B cell (primary cell): ENCODE results near the gene GBA3. TPM values are rescaled to one million over a fixed set of nuclear protein-coding genes. Genes with fewer than 3 reads are reported as not detected.

Experiments
- ATAC-seq: fragments of 200-7000 bp; cut with Tn5 transposase; one replicate; pipeline ENCODE4 v1.10.0; 2021; ENCODE audit warnings: low read depth, mild to moderate bottlenecking, moderate number of reproducible peaks, moderate library complexity
- CTCF ChIA-PET: fragments of 350-600 bp; sonication (Branson Sonifier 250); formaldehyde crosslinking; loops from one replicate; lab custom pipeline; 2021; ENCODE audit warnings: antibody characterized with exemption, inconsistent platforms; lab: Charles Lee
- POLR2A ChIA-PET: fragments of 350-600 bp; sonication (Branson Sonifier 250); formaldehyde crosslinking; loops from one replicate; lab custom pipeline; 2021; ENCODE audit warnings: antibody characterized with exemption; lab: Charles Lee
- DNase-seq: peaks from one replicate; pipeline ENCODE4 v3.0.0; 2013
- H2AFZ ChIP-seq: 2 replicates; pipeline ENCODE4 v1.6.1; 2012; ENCODE audit warnings: mild to moderate bottlenecking, low read depth, low read length; ENCODE audit not compliant: insufficient read depth, poor library complexity, severe bottlenecking
- H3K27ac ChIP-seq, 2 donors: 1 replicate in 1 of 2; 2 replicates in 1 of 2; pipeline ENCODE4 v1.5.1; 2012 to 2013; ENCODE audit warnings: low read length in 2 of 2, mild to moderate bottlenecking in 2 of 2, moderate library complexity in 1 of 2
- H3K27me3 ChIP-seq, 4 experiments: fragments of 200-600 bp in 1 of 4; sonication (generic) in 1 of 4; replicated peaks in 1 of 4; 1 replicate in 2 of 4; 2 replicates in 2 of 4; pipeline versions ENCODE4 v1.6.1 to v1.7.0; 2013 to 2016; ENCODE audit warnings: low read length in 3 of 4, mild to moderate bottlenecking in 2 of 4, mixed read lengths in 1 of 4, moderate library complexity in 1 of 4; ENCODE audit not compliant: insufficient read depth in 4 of 4, control insufficient read depth in 3 of 4; ENCODE audit errors: control extremely low read depth in 1 of 4
- H3K36me3 ChIP-seq, 2 experiments: replicated peaks in 1 of 2; 1 replicate in 1 of 2; 2 replicates in 1 of 2; pipeline versions ENCODE4 v1.6.1 to v1.7.1; 2013; ENCODE audit warnings: low read length in 1 of 2; ENCODE audit not compliant: insufficient read depth in 2 of 2, control insufficient read depth in 1 of 2; ENCODE audit errors: control extremely low read depth in 1 of 2, extremely low read depth in 1 of 2
- H3K4me1 ChIP-seq, 2 donors: fragments of 200-600 bp in 1 of 2; sonication (generic) in 1 of 2; 1 replicate in 1 of 2; 2 replicates in 1 of 2; pipeline versions ENCODE4 v1.5.1 to v1.6.1; 2013 to 2017; ENCODE audit warnings: low read length in 2 of 2; ENCODE audit not compliant: control insufficient read depth in 2 of 2, insufficient read depth in 2 of 2
- H3K4me2 ChIP-seq: replicated peaks from 2 replicates; pipeline ENCODE3; 2012; ENCODE audit warnings: mild to moderate bottlenecking, low read depth, low read length; ENCODE audit not compliant: poor library complexity, severe bottlenecking
- H3K4me3 ChIP-seq, 5 experiments: fragments of 200-600 bp in 1 of 5; sonication (generic) in 1 of 5; 1 replicate in 3 of 5; 2 replicates in 2 of 5; pipeline versions ENCODE4 v1.5.1 to v1.7.0; 2011 to 2016; ENCODE audit warnings: low read length in 4 of 5, mild to moderate bottlenecking in 4 of 5, low read depth in 2 of 5, control low read depth in 1 of 5, moderate library complexity in 1 of 5; ENCODE audit not compliant: insufficient read depth in 1 of 5; ENCODE audit errors: control extremely low read depth in 1 of 5, extremely low read depth in 1 of 5
- H3K79me2 ChIP-seq: fragments of 200-600 bp; sonication (generic); one replicate; pipeline ENCODE4 v1.6.0; 2016; ENCODE audit warnings: low read length; ENCODE audit not compliant: control insufficient read depth, insufficient read depth
- H3K9ac ChIP-seq: fragments of 200-600 bp; sonication (generic); 2 replicates; pipeline ENCODE4 v1.6.1; 2017; ENCODE audit warnings: mild to moderate bottlenecking, low read length, moderate library complexity
- H3K9me3 ChIP-seq, 3 donors: one replicate each; pipeline versions ENCODE4 v1.6.1 to v1.7.1; 2013; ENCODE audit warnings: low read length in 2 of 3; ENCODE audit not compliant: control insufficient read depth in 2 of 3, insufficient read depth in 1 of 3; ENCODE audit errors: control extremely low read depth in 1 of 3
- H4K20me1 ChIP-seq: 2 replicates; pipeline ENCODE4 v1.6.0; 2012; ENCODE audit warnings: mild to moderate bottlenecking, low read length; ENCODE audit not compliant: insufficient read depth, control insufficient read depth, poor library complexity, severe bottlenecking
- H3K27ac Mint-ChIP-seq: one replicate; pipeline ENCODE4 v1.8.0; 2021; ENCODE audit warnings: mixed read lengths
- H3K27me3 Mint-ChIP-seq: one replicate; pipeline ENCODE4 v1.8.0; 2021; ENCODE audit warnings: mixed read lengths
- H3K4me1 Mint-ChIP-seq: one replicate; pipeline ENCODE4 v1.8.0; 2021; ENCODE audit warnings: mixed read lengths
- H3K4me3 Mint-ChIP-seq: one replicate; pipeline ENCODE4 v1.8.0; 2021; ENCODE audit warnings: mixed read lengths
- H3K9me3 Mint-ChIP-seq: one replicate; pipeline ENCODE4 v1.8.0; 2022; ENCODE audit warnings: mixed read lengths; ENCODE audit not compliant: insufficient read depth
- CTCF ChIP-seq: fragments of 200-600 bp; IDR thresholded peaks from one replicate; pipeline ENCODE4 v1.8.0; 2022; ENCODE audit warnings: antibody characterized with exemption, mild to moderate bottlenecking
- EZH2 ChIP-seq: IDR thresholded peaks from 2 replicates; pipeline ENCODE4 v1.6.1; 2012; ENCODE audit warnings: borderline replicate concordance, low read depth, mild to moderate bottlenecking, moderate library complexity, low read length; ENCODE audit not compliant: insufficient read depth, poor library complexity, severe bottlenecking
- WGBS: methylation state at CpG from one replicate; pipeline ENCODE4 v1.1.5; 2013; ENCODE audit warnings: missing lambda C conversion rate; ENCODE audit not compliant: insufficient coverage; 5-methylcytosine and 5-hydroxymethylcytosine counted together
- intact Hi-C: fragments of 100-400 bp; cut with micrococcal nuclease; formaldehyde crosslinking; loops from one replicate; pipeline ENCODE4 v1.10.0; 2022
- polyA plus RNA-seq: library from polyadenylated mRNA; depleted of rRNA; stranded (reverse); fragments of >200 nt; gene quantifications from 2 replicates; pipeline ENCODE4 v1.2.3, GENCODE V29; 2012
- total RNA-seq, 2 donors: library from RNA; stranded (reverse); fragments of 120-200 nt in 1 of 2; gene quantifications; 1 replicate in 1 of 2; 2 replicates in 1 of 2; pipeline versions ENCODE4 v1.2.3 to v1.2.4, GENCODE V29; 2013 to 2022

Gene GBA3
- total and polyA plus RNA-seq, 2 donors (not counting 1 experiment from before 2014, with no cell fraction given): not detected

GRCh38 chr4:22712529-22712928, 19.8 kb downstream of the GBA3 start:
- DNase-seq (no peak), ATAC-seq (no peak)
- Histone ChIP-seq H2AFZ (no peak overlapping the region), H3K9me3 (no peaks in the 10 kb centered on the region), H3K36me3 (no peaks in the 10 kb centered on the region), H3K4me1 (no peaks in the 10 kb centered on the region), H3K4me3 (no peak overlapping the region), H3K4me2 (no peak overlapping the region), H3K79me2 (no peaks in the 10 kb centered on the region), H4K20me1 (no peaks in the 10 kb centered on the region), H3K27ac (no peak overlapping the region), H3K27me3 (no peaks in the 10 kb centered on the region), H3K9ac (no peak overlapping the region)
- Mint-ChIP-seq H3K4me3 (no peak overlapping the region), H3K27ac (no peak overlapping the region), H3K9me3 (no peaks in the 10 kb centered on the region), H3K4me1 (no peaks in the 10 kb centered on the region), H3K27me3 (no peaks in the 10 kb centered on the region)
- CTCF ChIA-PET: no interaction called here
- WGBS: 100% methylated on average over 4 of the region's 7 CpGs
- no peak for TF ChIP-seq CTCF
- POLR2A ChIA-PET: no interaction called here
- intact Hi-C loops: no loop called here

GRCh38 chr4:22713841-22714240, 21.1 kb downstream of the GBA3 start:
- no peaks in the 10 kb centered on the region for H3K79me2 ChIP-seq
- H3K27me3 ChIP-seq: no peaks in the 10 kb centered on the region
- no peaks in the 10 kb centered on the region for H4K20me1 ChIP-seq
- no peak overlapping the region for H3K4me2 ChIP-seq
- H2AFZ ChIP-seq: no peak overlapping the region
- H3K4me1 ChIP-seq: no peaks in the 10 kb centered on the region
- no peak overlapping the region for H3K27ac ChIP-seq
- no peak for TF ChIP-seq CTCF
- TF ChIP-seq EZH2: no peak
- H3K9me3 ChIP-seq: no peaks in the 10 kb centered on the region
- Mint-ChIP-seq H3K27ac (no peak overlapping the region), H3K27me3 (no peaks in the 10 kb centered on the region), H3K4me1 (no peaks in the 10 kb centered on the region), H3K9me3 (no peaks in the 10 kb centered on the region), H3K4me3 (no peak overlapping the region)
- ChIA-PET CTCF (no interaction called here), POLR2A (no interaction called here)
- ATAC-seq (no peak), DNase-seq (no peak)
- no CpG with 5 or more reads among the region's 1 CpG for WGBS
- intact Hi-C loops: no loop called here
- H3K36me3 ChIP-seq: no peaks in the 10 kb centered on the region
- no peak overlapping the region for H3K4me3 ChIP-seq
- H3K9ac ChIP-seq: no peak overlapping the region
